ENCODE results near the gene DDAH1. TPM values are rescaled to one million over a fixed set of nuclear protein-coding genes. Genes with fewer than 3 reads are reported as not detected.

The DDAH1 gene
- total and polyA plus RNA-seq, 2 experiments from 2014 or later, result 29.4 to 41.7 TPM

DNA sequence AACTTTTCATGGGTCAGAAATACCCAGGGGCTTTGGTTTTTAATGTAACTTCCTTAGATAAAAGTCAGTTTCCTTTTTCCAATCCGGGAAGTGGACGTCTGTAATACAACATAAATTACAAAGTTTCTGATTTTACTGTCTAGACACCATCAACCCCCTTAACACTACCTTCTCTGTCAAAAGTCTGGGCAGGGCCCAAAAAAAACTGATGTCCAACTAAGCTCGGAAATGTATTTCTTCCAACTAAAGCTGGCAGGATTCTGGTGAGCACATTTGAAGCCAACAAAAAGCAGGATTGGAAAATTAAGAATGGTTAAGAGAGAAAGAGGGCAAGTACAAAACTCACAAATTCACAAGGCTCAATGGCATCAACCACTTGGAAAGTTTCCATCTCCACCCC is 24.3 kb downstream of the DDAH1 start:
- ATAC-seq (no peak), DNase-seq (ENCODE audit: low spot score) (no peak)
- Histone ChIP-seq H3K4me3 (no peak overlapping the region), H3K27me3 (ENCODE audit: insufficient read depth) (no peaks in the 10 kb centered on the region), H4K20me1 (replicated peaks; ENCODE audit: insufficient read depth) (no peaks in the 10 kb centered on the region; the same call in 1 of the 2 replicates), H3K36me3 (ENCODE audit: insufficient read depth) (no peaks in the 10 kb centered on the region), H3K9me2 (ENCODE audit: insufficient read depth) (no peaks in the 10 kb centered on the region), H3K79me2 (replicated peaks; ENCODE audit: insufficient read depth) (peaks cover 8% of the 10 kb centered on the region; the same call in 1 of the 2 replicates), H2AFZ (no peak overlapping the region), H3F3A (replicated peaks; ENCODE audit: low read depth) (no peaks in the 10 kb centered on the region), H3K27ac (ENCODE audit: low read depth) (0 out of 2 replicates have a peak overlapping the region, but pooled peaks have one; percentile 26), H3K4me2 (no peak overlapping the region), H3K4me1 (ENCODE audit: insufficient read depth) (peaks cover 22% of the 10 kb centered on the region)
- H3K4me1 Mint-ChIP-seq, result peaks cover 26% of the 10 kb centered on the region
- H3K4me3 Mint-ChIP-seq, result no peak overlapping the region
- no peak overlapping the region for H3K27ac Mint-ChIP-seq
- TF ChIP-seq, protein P1, sequence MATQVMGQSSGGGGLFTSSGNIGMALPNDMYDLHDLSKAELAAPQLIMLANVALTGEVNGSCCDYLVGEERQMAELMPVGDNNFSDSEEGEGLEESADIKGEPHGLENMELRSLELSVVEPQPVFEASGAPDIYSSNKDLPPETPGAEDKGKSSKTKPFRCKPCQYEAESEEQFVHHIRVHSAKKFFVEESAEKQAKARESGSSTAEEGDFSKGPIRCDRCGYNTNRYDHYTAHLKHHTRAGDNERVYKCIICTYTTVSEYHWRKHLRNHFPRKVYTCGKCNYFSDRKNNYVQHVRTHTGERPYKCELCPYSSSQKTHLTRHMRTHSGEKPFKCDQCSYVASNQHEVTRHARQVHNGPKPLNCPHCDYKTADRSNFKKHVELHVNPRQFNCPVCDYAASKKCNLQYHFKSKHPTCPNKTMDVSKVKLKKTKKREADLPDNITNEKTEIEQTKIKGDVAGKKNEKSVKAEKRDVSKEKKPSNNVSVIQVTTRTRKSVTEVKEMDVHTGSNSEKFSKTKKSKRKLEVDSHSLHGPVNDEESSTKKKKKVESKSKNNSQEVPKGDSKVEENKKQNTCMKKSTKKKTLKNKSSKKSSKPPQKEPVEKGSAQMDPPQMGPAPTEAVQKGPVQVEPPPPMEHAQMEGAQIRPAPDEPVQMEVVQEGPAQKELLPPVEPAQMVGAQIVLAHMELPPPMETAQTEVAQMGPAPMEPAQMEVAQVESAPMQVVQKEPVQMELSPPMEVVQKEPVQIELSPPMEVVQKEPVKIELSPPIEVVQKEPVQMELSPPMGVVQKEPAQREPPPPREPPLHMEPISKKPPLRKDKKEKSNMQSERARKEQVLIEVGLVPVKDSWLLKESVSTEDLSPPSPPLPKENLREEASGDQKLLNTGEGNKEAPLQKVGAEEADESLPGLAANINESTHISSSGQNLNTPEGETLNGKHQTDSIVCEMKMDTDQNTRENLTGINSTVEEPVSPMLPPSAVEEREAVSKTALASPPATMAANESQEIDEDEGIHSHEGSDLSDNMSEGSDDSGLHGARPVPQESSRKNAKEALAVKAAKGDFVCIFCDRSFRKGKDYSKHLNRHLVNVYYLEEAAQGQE (IDR thresholded peaks at IDR 0.05; ENCODE audit: unreplicated experiment), result no peak
- TF ChIP-seq CTCF (conservative IDR thresholded peaks at IDR 0.05; ENCODE audit: low read depth in 2 of 2) (no peak), ETS1 (IDR thresholded peaks at IDR 0.05) (no peak), CREB1 (CRISPR knock-in tag; IDR thresholded peaks at IDR 0.05; ENCODE audit: low read depth) (no peak), EZH2 (IDR thresholded peaks at IDR 0.05; ENCODE audit: low read depth, unreplicated experiment) (no peak), ZNF114 (CRISPR knock-in tag; IDR thresholded peaks at IDR 0.05) (no peak), NANOG (IDR thresholded peaks at IDR 0.05; ENCODE audit: borderline replicate concordance) (no peak), JUNB (IDR thresholded peaks at IDR 0.05; ENCODE audit: unreplicated experiment) (no peak), POLR2AphosphoS5 (IDR thresholded peaks at IDR 0.05; ENCODE audit: low read depth) (no peak), ZNF331 (CRISPR knock-in tag; IDR thresholded peaks at IDR 0.05; ENCODE audit: low read depth) (no peak)
- TF ChIP-seq, protein P2, sequence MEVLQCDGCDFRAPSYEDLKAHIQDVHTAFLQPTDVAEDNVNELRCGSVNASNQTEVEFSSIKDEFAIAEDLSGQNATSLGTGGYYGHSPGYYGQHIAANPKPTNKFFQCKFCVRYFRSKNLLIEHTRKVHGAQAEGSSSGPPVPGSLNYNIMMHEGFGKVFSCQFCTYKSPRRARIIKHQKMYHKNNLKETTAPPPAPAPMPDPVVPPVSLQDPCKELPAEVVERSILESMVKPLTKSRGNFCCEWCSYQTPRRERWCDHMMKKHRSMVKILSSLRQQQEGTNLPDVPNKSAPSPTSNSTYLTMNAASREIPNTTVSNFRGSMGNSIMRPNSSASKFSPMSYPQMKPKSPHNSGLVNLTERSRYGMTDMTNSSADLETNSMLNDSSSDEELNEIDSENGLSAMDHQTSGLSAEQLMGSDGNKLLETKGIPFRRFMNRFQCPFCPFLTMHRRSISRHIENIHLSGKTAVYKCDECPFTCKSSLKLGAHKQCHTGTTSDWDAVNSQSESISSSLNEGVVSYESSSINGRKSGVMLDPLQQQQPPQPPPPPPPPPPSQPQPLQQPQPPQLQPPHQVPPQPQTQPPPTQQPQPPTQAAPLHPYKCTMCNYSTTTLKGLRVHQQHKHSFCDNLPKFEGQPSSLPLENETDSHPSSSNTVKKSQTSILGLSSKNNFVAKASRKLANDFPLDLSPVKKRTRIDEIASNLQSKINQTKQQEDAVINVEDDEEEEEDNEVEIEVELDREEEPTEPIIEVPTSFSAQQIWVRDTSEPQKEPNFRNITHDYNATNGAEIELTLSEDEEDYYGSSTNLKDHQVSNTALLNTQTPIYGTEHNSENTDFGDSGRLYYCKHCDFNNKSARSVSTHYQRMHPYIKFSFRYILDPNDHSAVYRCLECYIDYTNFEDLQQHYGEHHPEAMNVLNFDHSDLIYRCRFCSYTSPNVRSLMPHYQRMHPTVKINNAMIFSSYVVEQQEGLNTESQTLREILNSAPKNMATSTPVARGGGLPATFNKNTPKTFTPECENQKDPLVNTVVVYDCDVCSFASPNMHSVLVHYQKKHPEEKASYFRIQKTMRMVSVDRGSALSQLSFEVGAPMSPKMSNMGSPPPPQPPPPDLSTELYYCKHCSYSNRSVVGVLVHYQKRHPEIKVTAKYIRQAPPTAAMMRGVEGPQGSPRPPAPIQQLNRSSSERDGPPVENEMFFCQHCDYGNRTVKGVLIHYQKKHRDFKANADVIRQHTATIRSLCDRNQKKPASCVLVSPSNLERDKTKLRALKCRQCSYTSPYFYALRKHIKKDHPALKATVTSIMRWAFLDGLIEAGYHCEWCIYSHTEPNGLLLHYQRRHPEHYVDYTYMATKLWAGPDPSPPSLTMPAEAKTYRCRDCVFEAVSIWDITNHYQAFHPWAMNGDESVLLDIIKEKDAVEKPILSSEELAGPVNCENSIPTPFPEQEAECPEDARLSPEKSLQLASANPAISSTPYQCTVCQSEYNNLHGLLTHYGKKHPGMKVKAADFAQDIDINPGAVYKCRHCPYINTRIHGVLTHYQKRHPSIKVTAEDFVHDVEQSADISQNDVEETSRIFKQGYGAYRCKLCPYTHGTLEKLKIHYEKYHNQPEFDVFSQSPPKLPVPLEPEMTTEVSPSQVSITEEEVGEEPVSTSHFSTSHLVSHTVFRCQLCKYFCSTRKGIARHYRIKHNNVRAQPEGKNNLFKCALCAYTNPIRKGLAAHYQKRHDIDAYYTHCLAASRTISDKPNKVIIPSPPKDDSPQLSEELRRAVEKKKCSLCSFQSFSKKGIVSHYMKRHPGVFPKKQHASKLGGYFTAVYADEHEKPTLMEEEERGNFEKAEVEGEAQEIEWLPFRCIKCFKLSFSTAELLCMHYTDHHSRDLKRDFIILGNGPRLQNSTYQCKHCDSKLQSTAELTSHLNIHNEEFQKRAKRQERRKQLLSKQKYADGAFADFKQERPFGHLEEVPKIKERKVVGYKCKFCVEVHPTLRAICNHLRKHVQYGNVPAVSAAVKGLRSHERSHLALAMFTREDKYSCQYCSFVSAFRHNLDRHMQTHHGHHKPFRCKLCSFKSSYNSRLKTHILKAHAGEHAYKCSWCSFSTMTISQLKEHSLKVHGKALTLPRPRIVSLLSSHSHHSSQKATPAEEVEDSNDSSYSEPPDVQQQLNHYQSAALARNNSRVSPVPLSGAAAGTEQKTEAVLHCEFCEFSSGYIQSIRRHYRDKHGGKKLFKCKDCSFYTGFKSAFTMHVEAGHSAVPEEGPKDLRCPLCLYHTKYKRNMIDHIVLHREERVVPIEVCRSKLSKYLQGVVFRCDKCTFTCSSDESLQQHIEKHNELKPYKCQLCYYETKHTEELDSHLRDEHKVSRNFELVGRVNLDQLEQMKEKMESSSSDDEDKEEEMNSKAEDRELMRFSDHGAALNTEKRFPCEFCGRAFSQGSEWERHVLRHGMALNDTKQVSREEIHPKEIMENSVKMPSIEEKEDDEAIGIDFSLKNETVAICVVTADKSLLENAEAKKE (CRISPR knock-in tag; IDR thresholded peaks at IDR 0.05), result no peak
- no peaks in the 10 kb centered on the region; the same call in 1 of the 3 replicates for H3K9me3 Mint-ChIP-seq
- peaks cover 4% of the 10 kb centered on the region for H3K27me3 Mint-ChIP-seq (ENCODE audit: insufficient read depth, low read depth, poor library complexity)
- peaks cover 8% of the 10 kb centered on the region; the same call in 2 of the 3 replicates for H3K36me3 Mint-ChIP-seq (ENCODE audit: low read depth)

All from GM23338 (cell line).